Activated CD4-positive, alpha-beta T cell treated with anti-CD3 and anti-CD28 coated beads, Interleukin-2, amount 50 U/mL, for 24 hours (primary cell): Measurements from ENCODE around the gene DNER.
"Not testable (repeated sequence)": the region's sequence is repeated elsewhere in the genome, so short reads cannot be mapped to it uniquely, and the experiment has no call there.

ENCODE experiments used
- DNase-seq, 2 donors: peaks; one replicate each; pipeline ENCODE4 v3.0.0-alpha.2; 2020; ENCODE audit warnings: low read depth in 1 of 2, low spot score in 1 of 2

The DNER gene

DNA sequence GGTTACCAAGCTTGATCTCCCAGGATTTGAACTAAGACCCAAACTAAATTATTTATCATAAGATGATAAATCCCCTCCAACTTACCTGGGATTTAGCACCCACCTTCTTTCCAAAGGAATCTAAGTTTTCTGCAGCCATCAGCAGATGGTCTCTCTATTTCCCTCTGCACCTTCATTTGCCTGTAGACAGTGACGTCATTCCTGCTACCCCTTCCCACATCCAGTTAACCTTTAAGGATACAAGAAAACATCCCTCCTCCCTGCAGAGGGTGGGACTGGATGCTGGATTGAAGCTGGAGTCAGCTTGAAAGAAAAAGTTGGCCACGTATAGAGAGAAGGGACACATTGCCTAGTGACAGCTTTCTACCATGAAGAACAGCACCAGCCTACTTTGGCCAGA lies 3.7 kb upstream of the DNER start:
- no peak for DNase-seq

- no peak for DNase-seq
Observed at GRCh38 chr2:229715895-229716507, 1.6 kb upstream of the DNER start.

- DNase-seq, result no peak
Observed at GRCh38 chr2:229714736-229715541, 584 bp upstream of the DNER start.

DNA sequence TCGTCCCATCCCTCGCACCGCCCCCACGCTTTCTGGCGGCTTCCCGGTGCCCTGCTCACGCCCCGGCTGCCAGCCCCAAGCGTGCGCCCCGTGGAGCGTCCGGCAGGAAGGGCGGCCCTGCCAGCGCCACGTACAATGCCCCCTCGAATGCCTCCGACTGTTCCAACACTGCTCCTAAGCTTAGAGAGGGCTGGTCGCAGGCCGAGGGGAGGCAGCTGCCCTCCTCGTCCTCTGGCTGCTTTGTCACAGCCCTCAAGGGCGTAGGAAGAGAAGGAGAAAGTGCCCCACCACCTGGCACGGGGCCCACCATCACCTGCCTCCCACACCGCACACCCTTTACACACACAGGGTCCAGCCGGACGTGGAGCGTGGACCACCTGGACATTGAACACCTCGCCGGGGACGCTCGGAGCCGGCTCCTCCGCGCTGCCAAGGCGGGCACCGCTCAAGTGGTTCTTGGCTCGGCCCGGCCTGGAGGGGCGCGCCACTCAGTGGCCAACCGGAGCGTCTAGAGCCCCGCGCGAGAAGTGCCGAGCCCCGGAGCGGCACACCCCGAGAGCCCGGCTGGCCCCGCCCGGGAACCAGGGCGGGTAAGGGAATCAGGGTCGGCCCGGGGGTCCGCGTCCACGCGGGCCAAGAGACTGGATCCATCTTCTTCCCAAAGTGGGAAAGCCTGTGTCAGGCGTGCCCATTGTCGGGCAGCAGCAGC lies 830 bp downstream of the DNER start:
- peak in 1 of 2 donors; percentile 1 for DNase-seq

DNA sequence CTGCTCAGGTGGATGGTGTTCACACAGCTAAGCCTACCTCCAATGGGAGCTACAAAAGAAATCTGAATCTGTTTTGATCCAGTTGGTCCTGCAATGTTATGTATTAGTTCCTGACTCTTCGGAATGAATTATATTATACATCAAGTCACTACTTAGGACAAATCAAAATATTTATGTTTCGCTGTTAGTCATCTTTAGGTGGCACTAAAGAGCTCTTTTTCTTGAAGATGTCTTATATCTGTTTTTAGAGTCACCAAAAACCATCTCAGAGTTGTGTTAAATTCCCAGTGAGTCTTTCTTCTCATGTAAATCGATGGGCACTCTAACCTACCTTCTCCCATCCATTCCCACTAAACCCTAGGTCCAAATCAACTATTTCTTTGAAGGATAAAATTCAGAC lies 2.2 kb downstream of the DNER start:
- DNase-seq, result no peak

- DNase-seq, result no peak
Observed at GRCh38 chr2:229708335-229708734, 6.0 kb downstream of the DNER start.

DNA sequence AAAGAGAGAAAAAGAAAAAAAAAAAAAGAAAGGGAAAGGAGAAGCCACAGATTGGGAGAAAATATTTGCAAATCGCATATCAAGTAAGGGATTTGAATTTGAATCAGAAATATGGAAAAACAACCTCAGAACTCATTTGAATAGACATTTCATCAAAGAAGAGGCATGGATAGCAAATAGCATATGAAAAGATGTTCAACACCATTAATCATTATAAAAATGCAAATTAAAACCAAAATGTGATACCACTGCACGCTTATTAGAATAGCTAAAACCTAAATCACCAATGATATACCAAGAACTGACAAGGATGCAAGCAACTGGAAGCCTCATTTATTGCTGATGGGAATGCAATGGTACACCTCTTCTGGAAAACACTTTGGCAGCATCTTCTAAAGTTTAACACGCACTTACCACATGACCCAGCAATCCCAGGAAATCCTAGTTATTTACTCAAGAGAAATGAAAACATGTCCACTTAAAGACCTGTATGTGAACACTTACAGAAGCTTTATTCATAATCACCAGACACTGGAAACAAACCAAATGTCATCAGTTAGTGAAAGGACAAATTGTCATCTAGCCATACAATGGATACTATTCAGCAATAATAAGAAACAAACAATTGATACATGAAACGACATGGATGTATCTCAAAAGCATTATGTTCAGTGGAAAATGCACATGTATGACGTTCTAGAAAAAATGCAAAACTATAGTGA lies 10.3 kb downstream of the DNER start:
- no peak for DNase-seq

GRCh38 chr2:229701716-229702115 lies 12.6 kb downstream of the DNER start:
- no peak for DNase-seq

DNA sequence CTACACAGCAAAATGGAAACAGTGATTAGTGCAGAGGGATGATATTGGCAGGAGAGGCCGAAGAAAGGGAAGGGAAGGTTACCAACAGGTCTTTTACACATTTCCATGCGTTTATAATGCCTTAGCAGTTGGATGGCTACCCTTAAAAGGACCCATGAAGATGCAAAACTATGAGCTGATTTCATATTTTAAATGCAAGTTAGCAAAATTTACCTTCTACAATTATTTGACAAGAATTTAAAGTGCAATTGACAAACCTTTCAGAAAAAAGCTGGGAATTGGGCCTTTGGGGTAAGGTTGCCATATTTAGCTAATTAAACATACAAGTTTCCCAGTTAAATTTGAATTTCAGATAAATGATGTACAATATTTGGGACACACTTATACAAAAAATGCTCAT lies 13.3 kb downstream of the DNER start:
- no peak for DNase-seq

- no peak for DNase-seq
Observed at GRCh38 chr2:229695961-229696360, 18.4 kb downstream of the DNER start.

GRCh38 chr2:229693845-229694244 lies 20.5 kb downstream of the DNER start:
- DNase-seq, result not testable (repeated sequence)

DNA sequence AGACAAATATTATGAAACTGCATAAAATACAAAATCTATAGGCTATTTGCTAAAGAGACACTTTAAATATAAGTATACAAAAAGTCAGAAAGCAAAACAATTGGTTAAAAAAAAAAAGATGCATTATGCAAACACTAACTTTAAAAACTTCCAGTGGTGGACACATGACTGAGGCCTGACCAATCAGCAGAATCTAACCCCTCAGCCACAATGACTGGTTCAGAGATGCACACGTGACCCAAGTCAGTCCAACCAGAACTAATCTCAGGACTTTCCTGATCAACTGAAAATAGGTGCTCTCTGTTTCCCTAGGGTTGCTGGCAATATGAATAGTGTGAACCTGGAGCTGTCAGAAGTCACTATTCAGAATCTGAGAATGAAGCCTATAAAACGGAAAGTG lies 22.7 kb downstream of the DNER start:
- DNase-seq, result no peak

- no peak for DNase-seq
Observed at GRCh38 chr2:229689307-229689839, 25.0 kb downstream of the DNER start.

DNA sequence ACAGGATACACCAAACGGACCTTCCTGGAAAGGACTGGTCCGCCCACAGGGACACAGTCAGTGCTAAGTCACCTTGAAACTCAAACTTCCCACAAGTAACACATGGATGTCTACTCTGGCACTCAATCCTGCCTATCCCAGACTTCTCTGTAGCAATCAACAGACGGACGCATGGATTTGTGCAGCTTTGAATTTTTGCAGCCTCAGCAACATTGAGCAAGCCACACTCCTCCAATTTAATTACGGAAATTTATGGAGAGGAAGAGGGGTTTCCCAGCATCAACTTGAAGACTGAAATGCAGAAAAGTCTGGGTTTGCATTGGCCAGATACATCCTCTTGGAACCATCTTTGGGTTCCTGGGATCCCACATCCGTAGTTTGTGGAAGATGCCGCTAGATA lies 26.2 kb downstream of the DNER start:
- no peak for DNase-seq

DNA sequence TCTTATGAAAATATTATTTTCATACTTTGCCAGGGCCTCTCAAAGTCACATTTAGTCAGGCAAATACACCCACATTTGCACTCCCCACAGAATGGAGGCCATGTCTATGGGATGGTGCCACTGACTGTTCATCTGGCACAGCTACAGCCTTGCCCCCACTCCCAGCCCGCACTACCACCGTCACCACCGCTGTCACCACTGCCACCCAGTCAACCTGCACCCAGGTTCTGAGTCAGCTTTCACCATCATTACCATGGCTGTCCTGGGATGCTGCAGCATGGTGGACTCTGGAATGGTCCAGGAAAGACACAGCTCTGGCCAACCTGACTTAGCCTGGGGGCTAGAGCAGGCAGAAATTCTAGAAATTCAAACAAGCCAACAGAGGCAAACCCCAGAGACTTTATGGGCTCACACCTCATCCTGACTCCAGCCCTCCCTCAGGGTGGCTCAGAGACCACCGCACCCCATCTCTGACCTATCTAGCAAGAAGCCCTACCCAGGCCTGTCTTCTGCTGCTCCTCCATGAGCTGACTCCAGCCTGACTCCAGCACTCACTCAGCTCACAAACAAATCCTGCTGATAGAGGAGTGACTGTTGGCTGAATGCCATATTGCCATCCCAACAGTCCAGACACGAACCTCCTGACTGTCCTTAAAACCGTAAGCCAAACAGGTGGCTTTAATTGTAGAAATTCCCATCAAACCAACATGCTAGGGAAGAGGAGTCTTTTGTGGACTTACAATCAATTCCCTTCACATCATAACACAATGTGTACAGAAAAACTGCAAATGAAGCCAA lies 28.0 kb downstream of the DNER start:
- no peak for DNase-seq

GRCh38 chr2:229684942-229685562 lies 29.3 kb downstream of the DNER start:
- DNase-seq, result no peak

- DNase-seq, result no peak
Observed at GRCh38 chr2:229679393-229680125, 34.8 kb downstream of the DNER start.

DNA sequence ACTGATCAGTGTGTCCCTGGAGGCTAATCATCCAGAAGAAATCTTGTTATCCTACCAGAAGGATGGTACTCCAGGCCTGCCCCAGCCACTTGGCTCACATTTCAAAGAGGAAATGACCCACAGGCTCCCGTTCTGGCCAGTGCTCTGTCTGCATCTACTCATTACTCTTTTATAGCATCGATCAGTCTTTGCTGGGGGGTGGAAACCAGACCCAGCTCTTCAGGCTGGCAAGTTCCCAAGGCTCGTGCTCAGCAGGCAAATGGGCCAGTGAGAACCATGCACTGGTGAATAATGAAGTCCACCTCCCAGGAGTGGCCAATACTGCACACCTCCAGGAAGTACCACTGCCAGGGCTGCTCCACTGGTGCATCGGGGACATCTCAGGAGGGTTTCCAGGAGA lies 38.8 kb downstream of the DNER start:
- DNase-seq, result no peak

DNA sequence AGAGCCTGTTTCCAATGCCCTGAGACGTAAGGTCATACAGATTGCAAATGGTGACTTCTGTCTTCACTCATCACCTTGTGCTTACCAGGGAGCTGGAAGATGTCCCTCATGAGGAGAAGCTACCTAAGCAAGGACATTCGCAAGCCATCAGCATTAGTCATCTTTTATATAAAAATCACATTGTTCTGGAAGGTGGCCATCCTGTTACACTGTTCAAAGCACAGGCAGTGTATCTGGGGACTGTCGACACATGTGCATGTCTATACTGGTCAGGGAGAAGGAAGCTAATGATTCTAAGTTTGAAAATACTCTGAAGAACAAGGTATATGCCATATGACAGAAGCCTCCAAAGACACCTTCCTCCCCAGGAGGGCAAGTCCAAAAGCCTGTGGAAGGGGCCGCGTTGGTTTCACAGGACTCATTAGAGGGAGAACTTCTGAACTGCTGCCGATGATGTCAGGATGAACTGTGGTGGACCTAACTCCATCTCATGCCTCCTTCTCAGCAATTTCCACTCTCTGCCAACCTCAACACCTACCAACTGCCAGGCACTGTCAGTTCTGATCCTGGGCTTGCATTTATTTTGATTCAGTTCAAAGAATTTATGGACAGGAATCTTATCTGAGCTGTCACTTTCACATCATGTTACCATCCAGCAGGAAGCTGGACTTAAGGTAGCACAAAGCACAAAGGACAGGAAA lies 39.4 kb downstream of the DNER start:
- no peak for DNase-seq
